OCI-LY7 (cell line): ENCODE measurements around the gene AP3S2. TPM values are rescaled to one million over a fixed set of nuclear protein-coding genes. Genes with fewer than 3 reads are reported as not detected.

ENCODE experiments used
- BruUV-seq: library from RNA; stranded (reverse); fragments of 400-500 nt; replicated peaks from 2 replicates; lab custom pipeline; 2021; lab: Mats Ljungman, UMichigan
- CTCF ChIA-PET: fragments of 300-600 bp; sonication (Branson Sonifier 250); formaldehyde crosslinking; loops from one replicate; lab custom pipeline; 2022; ENCODE audit warnings: antibody characterized with exemption; ENCODE audit not compliant: unreplicated experiment; lab: Charles Lee
- POLR2A ChIA-PET: fragments of 300-600 bp; sonication (Branson Sonifier 250); formaldehyde crosslinking; loops from one replicate; lab custom pipeline; 2022; ENCODE audit warnings: antibody characterized with exemption; lab: Charles Lee
- DNase-seq: peaks from one replicate; pipeline ENCODE4 v3.0.0-alpha.2; 2015; ENCODE audit warnings: low spot score
- H2AFZ ChIP-seq: fragments of 200-600 bp; sonication (generic), shearing (Covaris generic); 2 replicates; pipeline ENCODE4 v1.6.1; 2014; ENCODE audit warnings: mild to moderate bottlenecking, antibody characterized with exemption, low read length, moderate library complexity
- H3K27ac ChIP-seq: fragments of 200-600 bp; sonication (generic); 2 replicates; pipeline ENCODE4 v1.5.1; 2014; ENCODE audit warnings: mixed run types, low read depth, mild to moderate bottlenecking, moderate library complexity, low read length, inconsistent platforms; ENCODE audit not compliant: poor library complexity, severe bottlenecking
- H3K36me3 ChIP-seq: fragments of 200-600 bp; sonication (generic); 2 replicates; pipeline ENCODE4 v1.6.1; 2014; ENCODE audit warnings: mild to moderate bottlenecking, antibody characterized with exemption, low read length, moderate library complexity, mixed read lengths; ENCODE audit not compliant: insufficient read depth
- H3K4me1 ChIP-seq: fragments of 200-600 bp; sonication (generic); 2 replicates; pipeline ENCODE4 v1.5.1; 2014; ENCODE audit warnings: mild to moderate bottlenecking, low read length; ENCODE audit not compliant: insufficient read depth, poor library complexity, severe bottlenecking
- H3K4me2 ChIP-seq: fragments of 200-600 bp; sonication (generic); 2 replicates; pipeline ENCODE4 v1.6.1; 2014; ENCODE audit warnings: mild to moderate bottlenecking, low read length
- H3K4me3 ChIP-seq: fragments of 200-600 bp; sonication (generic); 2 replicates; pipeline ENCODE4 v1.5.1; 2014; ENCODE audit warnings: mild to moderate bottlenecking, low read depth, low read length; ENCODE audit not compliant: poor library complexity, severe bottlenecking
- H3K79me2 ChIP-seq: fragments of 200-600 bp; sonication (generic); 2 replicates; pipeline ENCODE4 v1.6.1; 2016; ENCODE audit warnings: low read depth, mild to moderate bottlenecking, low read length, moderate library complexity, mixed read lengths; ENCODE audit not compliant: insufficient read depth
- H3K9me2 ChIP-seq: fragments of 200-600 bp; sonication (generic); 2 replicates; pipeline ENCODE4 v1.6.1; 2016; ENCODE audit warnings: mild to moderate bottlenecking, low read length, mixed read lengths; ENCODE audit not compliant: insufficient read depth
- H3K9me3 ChIP-seq: fragments of 200-600 bp; sonication (generic); 2 replicates; pipeline ENCODE4 v1.6.1; 2014; ENCODE audit warnings: mild to moderate bottlenecking, mixed run types, low read length, mixed read lengths
- H4K20me1 ChIP-seq: fragments of 200-600 bp; sonication (generic); 2 replicates; pipeline ENCODE4 v1.6.1; 2014; ENCODE audit warnings: mild to moderate bottlenecking, antibody characterized with exemption, low read length, moderate library complexity, mixed read lengths; ENCODE audit not compliant: insufficient read depth
- EZH2phosphoT487 ChIP-seq: fragments of 200-600 bp; sonication (generic); IDR thresholded peaks from 2 replicates; pipeline ENCODE4 v1.6.1; 2018; ENCODE audit warnings: low read depth, borderline replicate concordance, mild to moderate bottlenecking, mixed run types, antibody characterized with exemption, low read length, moderate library complexity, mixed read lengths
- intact Hi-C: fragments of 100-400 bp; cut with micrococcal nuclease; formaldehyde crosslinking; loops from one replicate; pipeline ENCODE4 v1.10.0; 2022; ENCODE audit not compliant: unreplicated experiment
- total RNA-seq, 2 experiments: library from RNA; depleted of rRNA in 1 of 2; stranded (reverse); fragments of >200 nt in 1 of 2; shearing (Covaris generic) in 1 of 2; gene quantifications; 2 replicates each; pipeline ENCODE4 v1.2.3, GENCODE V29; 2014 to 2022
- TF ChIP-seq, protein P1 (sequence below): fragments of 200-600 bp; sonication (generic); conservative IDR thresholded peaks from 2 replicates; pipeline ENCODE4 v1.5.1; 2014; ENCODE audit warnings: mild to moderate bottlenecking, antibody characterized with exemption, low read length, moderate library complexity, mixed read lengths

AP3S2 gene
- total RNA-seq, 2 experiments from 2014 or later, result 20.8 to 30.4 TPM

DNA sequence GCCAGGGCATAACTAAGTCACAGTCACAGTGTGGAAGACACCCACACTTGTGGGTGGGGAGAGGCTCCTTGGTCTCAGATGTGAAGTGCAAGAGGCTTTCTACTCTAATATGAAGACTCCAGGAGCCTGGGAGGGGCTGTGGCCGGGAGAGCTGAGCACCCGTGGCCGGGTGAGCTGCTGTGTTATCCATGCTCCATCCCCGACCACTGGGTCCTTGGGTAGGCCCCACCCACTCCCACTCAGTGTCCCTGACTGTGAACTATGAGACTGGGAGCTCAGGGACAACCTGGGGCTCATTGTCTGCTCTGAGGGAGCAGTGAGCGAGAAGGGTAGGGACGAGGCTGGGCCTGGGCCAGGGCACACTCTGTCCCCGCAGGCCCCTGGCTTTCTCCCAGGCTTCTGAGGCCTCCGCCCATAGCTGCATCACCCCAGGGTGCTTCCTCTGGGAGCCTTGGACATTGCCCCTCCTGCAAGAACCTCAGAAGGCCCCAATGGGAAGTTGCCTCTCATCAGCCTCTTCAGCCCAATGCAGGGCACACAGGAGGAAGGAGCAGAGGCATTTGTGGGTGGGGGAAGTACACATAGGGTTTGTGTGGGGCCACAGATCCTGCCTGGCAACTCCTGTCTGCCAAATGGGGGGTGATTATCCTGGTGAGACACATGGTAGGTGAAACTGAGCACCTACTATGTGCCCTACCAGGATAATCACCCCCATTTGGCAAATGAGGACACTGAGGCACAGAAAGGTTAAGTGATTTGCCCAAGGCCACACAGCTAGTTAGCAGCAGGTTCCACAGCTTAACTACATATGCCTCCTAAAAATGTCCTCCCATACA, 81.6 kb downstream of the AP3S2 start:
- H3K4me3 ChIP-seq, result no peak overlapping the region
- no peak overlapping the region for H3K4me2 ChIP-seq
- DNase-seq, result no peak
- no peaks in the 10 kb centered on the region for H4K20me1 ChIP-seq
- no peaks in the 10 kb centered on the region for H3K4me1 ChIP-seq
- no peaks in the 10 kb centered on the region for H3K36me3 ChIP-seq
- H3K27ac ChIP-seq, result no peak overlapping the region
- no TSS peak for BruUV-seq
- no peaks in the 10 kb centered on the region for H3K9me3 ChIP-seq
- H3K9me2 ChIP-seq, result no peaks in the 10 kb centered on the region
- intact Hi-C loops, result no loop called here
- ChIA-PET CTCF (no interaction called here), POLR2A (no interaction called here)
- no peaks in the 10 kb centered on the region for H3K79me2 ChIP-seq
- TF ChIP-seq, protein P1, sequence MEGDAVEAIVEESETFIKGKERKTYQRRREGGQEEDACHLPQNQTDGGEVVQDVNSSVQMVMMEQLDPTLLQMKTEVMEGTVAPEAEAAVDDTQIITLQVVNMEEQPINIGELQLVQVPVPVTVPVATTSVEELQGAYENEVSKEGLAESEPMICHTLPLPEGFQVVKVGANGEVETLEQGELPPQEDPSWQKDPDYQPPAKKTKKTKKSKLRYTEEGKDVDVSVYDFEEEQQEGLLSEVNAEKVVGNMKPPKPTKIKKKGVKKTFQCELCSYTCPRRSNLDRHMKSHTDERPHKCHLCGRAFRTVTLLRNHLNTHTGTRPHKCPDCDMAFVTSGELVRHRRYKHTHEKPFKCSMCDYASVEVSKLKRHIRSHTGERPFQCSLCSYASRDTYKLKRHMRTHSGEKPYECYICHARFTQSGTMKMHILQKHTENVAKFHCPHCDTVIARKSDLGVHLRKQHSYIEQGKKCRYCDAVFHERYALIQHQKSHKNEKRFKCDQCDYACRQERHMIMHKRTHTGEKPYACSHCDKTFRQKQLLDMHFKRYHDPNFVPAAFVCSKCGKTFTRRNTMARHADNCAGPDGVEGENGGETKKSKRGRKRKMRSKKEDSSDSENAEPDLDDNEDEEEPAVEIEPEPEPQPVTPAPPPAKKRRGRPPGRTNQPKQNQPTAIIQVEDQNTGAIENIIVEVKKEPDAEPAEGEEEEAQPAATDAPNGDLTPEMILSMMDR, result no peak
- no peak for TF ChIP-seq EZH2phosphoT487
- no peak overlapping the region for H2AFZ ChIP-seq

DNA sequence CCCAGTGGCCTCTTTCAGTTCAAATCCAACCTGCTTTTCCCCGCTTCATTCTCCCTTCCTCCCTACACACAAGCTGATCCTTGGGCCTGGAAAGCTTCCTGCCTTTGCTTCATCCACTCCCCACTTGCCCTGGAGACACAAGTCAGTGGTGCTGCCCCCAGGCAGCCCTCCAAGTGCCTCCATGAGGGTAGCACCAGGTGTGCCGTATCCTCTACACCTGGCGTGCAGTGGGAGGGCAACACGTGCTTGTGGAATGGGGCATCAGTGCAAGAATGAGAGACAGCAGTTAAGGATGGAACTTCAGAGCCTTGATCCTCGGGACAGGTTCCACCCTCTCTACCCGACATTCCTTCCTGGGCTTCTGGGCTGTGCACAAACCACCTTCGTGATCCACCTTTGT, 83.0 kb downstream of the AP3S2 start:
- Histone ChIP-seq H3K4me2 (no peak overlapping the region), H3K4me1 (no peaks in the 10 kb centered on the region), H3K27ac (no peak overlapping the region), H3K4me3 (no peak overlapping the region), H3K9me2 (no peaks in the 10 kb centered on the region), H3K36me3 (no peaks in the 10 kb centered on the region), H3K9me3 (no peaks in the 10 kb centered on the region), H2AFZ (no peak overlapping the region), H3K79me2 (no peaks in the 10 kb centered on the region), H4K20me1 (no peaks in the 10 kb centered on the region)
- POLR2A ChIA-PET, result no interaction called here
- intact Hi-C loops, result no loop called here
- CTCF ChIA-PET, result no interaction called here
- no peak for TF ChIP-seq EZH2phosphoT487
- TF ChIP-seq, protein P1, result no peak
- DNase-seq, result no peak
- BruUV-seq, result no TSS peak

DNA sequence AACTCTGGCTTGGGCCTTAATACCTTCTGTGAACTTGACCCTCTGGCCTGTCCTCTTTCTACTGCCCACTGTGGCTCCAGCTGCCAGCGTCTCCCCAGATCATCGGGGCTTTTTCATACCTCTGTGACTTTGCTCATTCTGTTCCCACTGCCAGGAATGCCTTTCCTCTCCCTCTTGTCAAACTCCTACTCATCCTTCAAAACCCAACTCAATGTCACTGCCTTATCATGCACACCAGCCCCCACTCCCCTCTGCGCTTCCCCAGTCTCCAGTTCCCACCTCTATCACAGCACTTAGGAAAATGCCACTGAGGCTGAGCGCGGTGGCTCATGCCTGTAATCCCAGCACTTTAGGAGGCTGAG, 84.0 kb downstream of the AP3S2 start:
- no TSS peak for BruUV-seq
- H3K79me2 ChIP-seq, result no peaks in the 10 kb centered on the region
- POLR2A ChIA-PET, result no interaction called here

More for the DNA sequence above, 84.0 kb downstream of the AP3S2 start:
- no peaks in the 10 kb centered on the region for H4K20me1 ChIP-seq
- no peak overlapping the region for H3K4me2 ChIP-seq
- intact Hi-C loops, result no loop called here
- no peaks in the 10 kb centered on the region for H3K4me1 ChIP-seq
- H3K27ac ChIP-seq, result no peak overlapping the region
- TF ChIP-seq, protein P1, result no peak
- no peak for TF ChIP-seq EZH2phosphoT487
- no peaks in the 10 kb centered on the region for H3K9me2 ChIP-seq
- H3K9me3 ChIP-seq, result no peaks in the 10 kb centered on the region
- H3K36me3 ChIP-seq, result no peaks in the 10 kb centered on the region
- no peak overlapping the region for H2AFZ ChIP-seq
- no peak overlapping the region for H3K4me3 ChIP-seq
- CTCF ChIA-PET, result no interaction called here
- no peak for DNase-seq
